NCI-H446 (cell line): ENCODE measurements around the gene HSF2BP.
"Not testable (repeated sequence)": the region's sequence is repeated elsewhere in the genome, so short reads cannot be mapped to it uniquely, and the experiment has no call there.

Source experiments
- DNase-seq, 2 experiments: peaks; one replicate each; lab custom pipeline; 2025; lab: John Stamatoyannopoulos, UW

HSF2BP gene

GRCh38 chr21:43597540-43598250 lies 61.6 kb downstream of the HSF2BP start:
- DNase-seq, result no peak

GRCh38 chr21:43597052-43597451 lies 62.2 kb downstream of the HSF2BP start:
- DNase-seq, result no peak

GRCh38 chr21:43596616-43597015 lies 62.7 kb downstream of the HSF2BP start:
- no peak for DNase-seq

GRCh38 chr21:43595769-43596168 lies 63.5 kb downstream of the HSF2BP start:
- not testable (repeated sequence) for DNase-seq

DNA sequence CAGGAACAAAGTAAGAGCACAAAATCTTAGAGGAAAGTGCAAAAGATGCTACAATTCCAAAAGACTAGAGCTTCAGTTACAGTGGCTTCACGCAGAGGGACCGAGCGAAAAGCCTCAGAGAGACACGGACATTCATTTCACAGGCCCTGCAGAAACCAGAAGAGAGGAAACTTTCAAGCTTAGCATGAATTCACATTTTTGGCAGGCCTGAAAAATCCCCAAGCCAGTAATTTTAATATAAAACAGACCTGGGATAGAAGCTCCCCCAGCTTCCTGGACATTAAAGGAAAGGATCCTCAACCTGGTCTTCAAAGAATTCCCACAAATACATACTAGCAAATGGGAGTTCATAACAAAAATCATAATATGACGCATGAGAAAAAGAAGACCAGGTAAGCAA lies 66.2 kb downstream of the HSF2BP start:
- DNase-seq, result no peak

DNA sequence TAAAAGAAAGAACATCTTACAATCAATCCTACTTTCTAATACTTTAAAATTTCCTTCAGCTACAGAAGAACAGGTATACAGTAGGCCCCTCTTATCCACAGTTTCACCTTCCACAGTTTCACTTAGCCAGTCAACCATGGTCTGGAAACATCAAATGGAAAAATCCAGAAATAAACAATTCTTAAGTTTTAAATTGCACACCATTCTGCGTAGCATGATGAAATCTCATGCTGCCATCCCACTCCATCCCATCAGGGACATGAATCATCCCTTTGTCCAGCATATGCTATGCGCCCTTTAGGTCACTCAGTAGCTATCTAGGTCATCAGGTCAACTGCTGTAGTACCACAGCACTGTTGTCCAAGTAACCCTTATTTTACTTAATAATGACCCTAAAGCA lies 67.7 kb downstream of the HSF2BP start:
- no peak for DNase-seq

DNA sequence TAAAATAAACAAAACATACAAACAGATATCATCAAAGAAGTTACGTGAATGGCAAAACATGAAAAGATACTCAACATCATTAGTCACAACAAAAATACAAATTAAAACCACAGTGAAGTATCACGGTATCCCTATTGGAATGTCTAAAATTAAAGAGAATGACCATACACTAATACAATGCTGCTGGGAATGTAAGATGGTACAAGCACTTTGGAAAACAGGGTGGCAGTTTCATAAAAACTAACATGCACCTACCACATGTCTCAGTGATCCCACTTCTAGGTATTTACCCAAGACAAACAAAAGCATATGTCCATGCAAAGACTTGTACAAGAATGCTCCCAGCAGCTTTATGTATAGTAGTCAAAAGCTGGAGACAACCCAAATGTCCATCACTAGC lies 69.1 kb downstream of the HSF2BP start:
- peak in 1 of 2 experiments; percentile 48 for DNase-seq

- no peak for DNase-seq
These were observed 70.3 kb downstream of the HSF2BP start for GRCh38 chr21:43588957-43589356.

GRCh38 chr21:43585924-43586413 lies 73.3 kb downstream of the HSF2BP start:
- DNase-seq, result peak in 1 of 2 experiments; percentile 17

- DNase-seq, result no peak
These were observed 73.8 kb downstream of the HSF2BP start for GRCh38 chr21:43585514-43585913.

- no peak for DNase-seq
These were observed 77.8 kb downstream of the HSF2BP start for GRCh38 chr21:43581453-43581852.

GRCh38 chr21:43578677-43579303 lies 80.5 kb downstream of the HSF2BP start:
- DNase-seq, result no peak

- DNase-seq, result no peak
These were observed 83.8 kb downstream of the HSF2BP start for GRCh38 chr21:43575473-43575844.

DNA sequence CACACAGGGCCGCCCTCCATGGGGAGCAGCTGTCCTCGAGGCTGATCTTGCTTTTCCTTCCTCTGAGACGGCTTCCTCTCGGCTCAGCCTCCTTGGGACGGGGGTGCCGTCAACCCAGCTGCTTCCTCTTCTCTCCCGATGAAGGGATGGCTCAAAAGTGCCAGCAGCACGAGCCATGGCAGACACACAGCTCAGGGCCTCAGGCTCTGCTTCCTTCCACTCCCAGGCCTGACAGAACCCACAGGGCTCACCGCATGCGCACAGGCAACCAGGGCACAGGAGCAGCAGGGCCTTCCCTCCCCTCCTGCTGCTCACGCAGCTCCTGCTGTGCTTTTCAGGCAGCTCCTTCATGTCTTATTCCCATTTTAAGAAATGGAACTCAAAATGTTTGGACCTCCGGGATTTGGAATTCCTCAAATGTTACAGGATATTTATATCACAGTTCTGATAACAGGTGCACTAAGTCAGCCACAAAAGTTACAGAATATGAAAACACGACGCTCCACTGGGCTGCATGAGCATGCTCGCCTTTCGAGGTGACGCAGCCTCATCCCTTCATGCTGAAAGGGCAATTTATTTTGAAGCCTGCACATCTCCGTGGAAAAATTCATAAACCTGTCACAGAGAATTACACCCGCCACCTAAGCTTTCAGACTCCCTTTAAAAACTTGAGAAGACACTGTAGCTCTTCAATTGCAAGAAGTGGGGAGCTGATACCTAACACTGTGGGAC lies 84.4 kb downstream of the HSF2BP start:
- DNase-seq, result no peak

- no peak for DNase-seq
These were observed 85.4 kb downstream of the HSF2BP start for GRCh38 chr21:43573921-43574320.

DNA sequence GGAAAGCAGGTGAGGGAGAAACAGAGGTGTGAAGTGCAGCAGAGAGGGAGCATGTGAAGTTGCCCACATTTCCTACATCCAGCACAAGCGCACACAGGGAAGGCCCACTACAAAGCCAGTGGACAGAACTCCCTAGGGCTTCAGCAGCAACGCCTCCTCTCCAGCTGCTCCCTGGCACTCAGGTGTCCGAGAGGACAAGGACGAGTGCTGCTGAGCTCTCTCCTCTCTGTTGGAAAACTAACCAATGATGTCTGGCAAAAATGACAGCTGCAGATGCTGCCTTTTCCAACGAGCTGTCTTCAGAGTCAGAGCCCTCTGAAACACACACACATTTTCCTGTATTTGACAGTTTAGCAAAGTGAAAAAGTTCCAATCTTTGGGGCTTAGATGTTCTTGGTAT lies 86.8 kb downstream of the HSF2BP start:
- no peak for DNase-seq

GRCh38 chr21:43571976-43572375 lies 87.3 kb downstream of the HSF2BP start:
- no peak for DNase-seq

DNA sequence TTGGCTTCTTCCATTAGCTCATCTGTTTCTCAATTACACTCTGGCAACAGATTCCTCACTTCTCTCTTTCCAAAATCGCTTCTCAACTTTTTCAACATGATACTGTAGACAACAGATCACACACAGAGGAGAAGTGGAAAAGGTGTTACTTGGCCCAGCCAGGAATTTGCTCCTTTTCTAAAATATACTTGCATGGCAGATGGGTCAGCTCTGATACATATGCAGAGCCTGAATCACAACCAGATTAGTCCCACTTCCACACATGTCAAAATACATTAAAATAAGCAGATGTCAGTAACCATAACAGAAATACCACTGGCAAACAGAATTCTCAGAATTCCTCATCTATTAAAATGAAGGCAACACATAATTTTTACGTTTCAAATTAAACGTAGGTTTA lies 89.1 kb downstream of the HSF2BP start:
- DNase-seq, result not testable (repeated sequence)

DNA sequence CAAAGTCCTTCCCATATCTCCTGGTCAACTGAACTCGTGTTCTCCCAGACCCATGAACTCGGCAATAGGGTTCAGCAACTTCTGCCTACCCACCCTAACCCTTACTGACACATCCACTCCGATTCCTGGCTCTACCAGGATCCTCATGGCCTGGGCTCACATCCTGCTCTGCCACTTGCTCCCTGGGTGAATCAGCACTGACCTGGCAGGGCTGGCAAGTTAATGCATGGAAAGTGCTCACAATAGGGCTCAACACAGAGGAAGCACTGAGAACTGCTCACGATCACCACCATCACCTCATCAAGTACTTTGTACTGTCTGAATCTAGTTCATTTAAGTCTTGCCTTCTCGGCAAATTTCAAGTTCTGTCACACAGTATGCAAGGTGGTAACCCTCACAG lies 96.8 kb downstream of the HSF2BP start:
- DNase-seq, result not testable (repeated sequence)

DNA sequence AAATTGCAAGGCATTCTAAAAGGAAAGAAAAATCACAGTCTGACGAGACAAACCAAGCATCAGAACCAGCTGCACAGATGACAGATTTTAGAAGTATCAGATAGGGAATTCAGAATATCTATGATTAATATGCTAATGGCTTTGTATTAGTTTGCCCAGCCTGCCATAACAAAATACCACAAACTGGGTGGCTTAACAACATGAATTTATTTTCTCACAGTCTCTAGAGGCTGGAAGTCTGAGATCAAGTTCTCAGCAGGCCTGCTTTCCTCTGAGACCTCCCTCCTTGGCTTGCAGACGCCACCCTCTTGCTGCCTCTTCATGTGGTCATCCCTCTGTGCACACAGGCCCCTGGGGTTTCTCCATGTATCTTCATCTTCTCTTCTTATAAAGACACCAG lies 118.7 kb downstream of the HSF2BP start:
- DNase-seq, result not testable (repeated sequence)

DNA sequence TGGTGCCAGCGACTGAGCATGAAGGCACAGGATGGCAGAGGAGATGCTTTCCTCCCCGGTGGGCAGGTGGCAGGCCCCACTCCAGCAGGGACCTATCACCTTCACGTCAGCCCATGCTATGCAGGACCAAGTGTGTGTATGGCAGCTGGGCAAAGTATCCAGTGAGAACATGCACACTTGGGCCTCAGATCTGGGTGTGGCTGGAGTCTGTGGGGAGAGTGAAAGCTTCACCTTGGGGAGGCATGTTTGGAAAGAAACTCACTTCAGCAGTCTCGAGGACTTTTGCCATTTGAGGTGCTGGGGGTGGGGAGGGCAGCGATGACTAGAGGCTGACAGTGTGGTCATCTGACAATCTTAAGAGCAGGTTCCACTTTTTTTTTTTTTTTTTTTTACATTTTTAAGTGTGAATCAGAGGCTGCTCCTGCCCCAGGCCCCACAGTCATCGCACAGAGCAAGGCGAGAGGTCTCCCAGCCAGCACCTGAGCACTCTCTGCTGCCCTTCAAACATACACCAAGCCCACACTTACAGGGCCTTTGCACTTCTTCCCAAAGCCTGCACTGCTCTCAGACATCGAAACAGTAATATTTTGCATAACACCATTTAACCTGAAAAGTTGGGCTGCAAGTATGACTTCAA lies 136.7 kb downstream of the HSF2BP start:
- DNase-seq, result not testable (repeated sequence)

DNA sequence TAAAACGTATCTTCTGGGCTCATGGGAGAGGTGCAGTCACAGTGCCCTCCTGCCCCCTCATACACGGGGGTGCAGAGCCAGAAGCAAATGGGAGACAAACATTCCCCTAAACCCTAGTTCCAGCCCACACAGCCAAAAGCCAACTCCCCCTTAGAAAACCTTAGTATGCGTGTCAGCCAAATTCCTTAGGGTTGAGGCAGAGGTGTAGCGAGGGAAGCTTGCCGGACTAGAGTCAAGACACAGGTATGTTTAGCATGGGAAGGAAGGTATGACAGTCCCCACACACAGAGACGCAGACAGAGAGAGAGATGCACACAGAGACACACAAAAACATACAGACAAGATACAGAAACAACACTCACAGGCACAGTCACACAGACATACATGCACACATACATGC lies 141.6 kb downstream of the HSF2BP start:
- DNase-seq, result not testable (repeated sequence)
